Activated CD4-positive, alpha-beta memory T cell treated with anti-CD3 and anti-CD28 coated beads, Interleukin-2, amount 10 ng/mL, durations not matched to agents 7 days and 5 days (primary cell): Measurements from ENCODE around the gene WDR90. TPM values are rescaled to one million over a fixed set of nuclear protein-coding genes. Genes with fewer than 3 reads are reported as not detected.
"Not testable (repeated sequence)": the region's sequence is repeated elsewhere in the genome, so short reads cannot be mapped to it uniquely, and the experiment has no call there.

Source experiments
- CTCF ChIA-PET: fragments of 350-600 bp; sonication (Branson Sonifier 250); formaldehyde crosslinking; loops from one replicate; lab custom pipeline; 2021; ENCODE audit warnings: antibody characterized with exemption, inconsistent platforms; lab: Charles Lee
- POLR2A ChIA-PET: fragments of 350-600 bp; sonication (Branson Sonifier 250); formaldehyde crosslinking; loops from one replicate; lab custom pipeline; 2021; ENCODE audit warnings: antibody characterized with exemption; lab: Charles Lee
- DNase-seq: peaks from one replicate; pipeline ENCODE4 v3.0.0-alpha.2; 2020
- H3K27ac Mint-ChIP-seq: one replicate; pipeline ENCODE4 v1.8.0; 2021; ENCODE audit warnings: mild to moderate bottlenecking, mixed read lengths
- H3K27me3 Mint-ChIP-seq: one replicate; pipeline ENCODE4 v1.8.0; 2021; ENCODE audit warnings: mixed read lengths
- H3K36me3 Mint-ChIP-seq: one replicate; pipeline ENCODE4 v1.8.0; 2021; ENCODE audit warnings: low read depth, mixed read lengths
- H3K4me1 Mint-ChIP-seq: one replicate; pipeline ENCODE4 v1.8.0; 2021; ENCODE audit warnings: mixed read lengths
- H3K4me3 Mint-ChIP-seq: one replicate; pipeline ENCODE4 v1.8.0; 2021; ENCODE audit warnings: mild to moderate bottlenecking, mixed read lengths
- H3K9me3 Mint-ChIP-seq: one replicate; pipeline ENCODE4 v1.8.0; 2021; ENCODE audit warnings: mixed read lengths
- total RNA-seq, 2 experiments: library from RNA; stranded (reverse); gene quantifications; one replicate each; pipeline ENCODE4 v1.2.3, GENCODE V29; 2021

WDR90 gene
- total RNA-seq, 2 experiments from 2014 or later: 58.0 to 58.4 TPM

GRCh38 chr16:706189-707061 is 57.3 kb downstream of the WDR90 start:
- ChIA-PET POLR2A (interaction anchor here (1.1 kb wide), 1 partner anchor 38 kb away, joined by 4 read pairs; the partner anchor contains the start of gene RHOT2), CTCF (interaction anchor here (1.3 to 1.4 kb wide), 2 partner anchors 10 to 30 kb away, joined by 3 read pairs; no protein-coding TSS in a partner anchor)
- Mint-ChIP-seq H3K27ac (no peak overlapping the region), H3K36me3 (no peaks in the 10 kb centered on the region), H3K27me3 (peaks cover 52% of the 10 kb centered on the region), H3K4me1 (no peaks in the 10 kb centered on the region), H3K9me3 (no peaks in the 10 kb centered on the region), H3K4me3 (no peak overlapping the region)
- no peak for DNase-seq

GRCh38 chr16:707062-707538 is 57.9 kb downstream of the WDR90 start:
- Mint-ChIP-seq H3K27ac (no peak overlapping the region), H3K4me1 (no peaks in the 10 kb centered on the region), H3K9me3 (no peaks in the 10 kb centered on the region), H3K27me3 (peaks cover 46% of the 10 kb centered on the region), H3K36me3 (no peaks in the 10 kb centered on the region), H3K4me3 (no peak overlapping the region)
- no peak for DNase-seq
- ChIA-PET CTCF (interaction anchor here (1.3 to 1.4 kb wide), 2 partner anchors 9 to 29 kb away, joined by 3 read pairs; no protein-coding TSS in a partner anchor), POLR2A (interaction anchor here (1.1 to 1.8 kb wide), 2 partner anchors 11 to 39 kb away, joined by 4 to 9 read pairs; partner anchors contain the start of gene RHOT2)

- POLR2A ChIA-PET: interaction anchor here (1.1 to 1.8 kb wide), 2 partner anchors 12 to 40 kb away, joined by 4 to 9 read pairs; partner anchors contain the start of gene RHOT2
- DNase-seq: no peak
- Mint-ChIP-seq H3K9me3 (no peaks in the 10 kb centered on the region), H3K27me3 (peaks cover 41% of the 10 kb centered on the region), H3K27ac (no peak overlapping the region), H3K4me1 (peaks cover 3% of the 10 kb centered on the region), H3K36me3 (no peaks in the 10 kb centered on the region), H3K4me3 (no peak overlapping the region)
- CTCF ChIA-PET: no interaction called here
Measured at GRCh38 chr16:708019-708418, 58.9 kb downstream of the WDR90 start.

- H3K4me3 Mint-ChIP-seq: no peak overlapping the region
- H3K36me3 Mint-ChIP-seq: no peaks in the 10 kb centered on the region
- peaks cover 3% of the 10 kb centered on the region for H3K4me1 Mint-ChIP-seq
- H3K27me3 Mint-ChIP-seq: peaks cover 39% of the 10 kb centered on the region
- ChIA-PET POLR2A (interaction anchor here (1.1 to 1.8 kb wide), 2 partner anchors 13 to 18 kb away, joined by 3 to 9 read pairs; partner anchors contain the start of gene HAGHL), CTCF (interaction anchor here (1.0 kb wide), 1 partner anchor 349 kb away, joined by 4 read pairs; no protein-coding TSS in a partner anchor)
- DNase-seq: no peak
- H3K27ac Mint-ChIP-seq: no peak overlapping the region
- H3K9me3 Mint-ChIP-seq: no peaks in the 10 kb centered on the region
Measured at GRCh38 chr16:708959-709358, 59.8 kb downstream of the WDR90 start.

GRCh38 chr16:709566-710499 is 60.7 kb downstream of the WDR90 start:
- no peak for DNase-seq
- no peak overlapping the region for H3K4me3 Mint-ChIP-seq
- peaks cover 37% of the 10 kb centered on the region for H3K27me3 Mint-ChIP-seq

GRCh38 chr16:710500-711075 is 61.4 kb downstream of the WDR90 start:
- no peak for DNase-seq
- ChIA-PET POLR2A (no interaction called here), CTCF (interaction anchor here (0.5 to 1.9 kb wide), 8 partner anchors 9 to 78 kb away, joined by 3 to 10 read pairs (median 4); partner anchors contain the start of genes ANTKMT, CHTF18, CIAO3 and RPUSD1)
- no peak overlapping the region for H3K4me3 Mint-ChIP-seq
- no peaks in the 10 kb centered on the region for H3K36me3 Mint-ChIP-seq
- H3K9me3 Mint-ChIP-seq: no peaks in the 10 kb centered on the region
- H3K27ac Mint-ChIP-seq: no peak overlapping the region
- peaks cover 3% of the 10 kb centered on the region for H3K4me1 Mint-ChIP-seq
- peaks cover 37% of the 10 kb centered on the region for H3K27me3 Mint-ChIP-seq

More at GRCh38 chr16:709566-710499, 60.7 kb downstream of the WDR90 start:
- Mint-ChIP-seq H3K36me3 (no peaks in the 10 kb centered on the region), H3K4me1 (peaks cover 3% of the 10 kb centered on the region), H3K27ac (no peak overlapping the region), H3K9me3 (no peaks in the 10 kb centered on the region)
- ChIA-PET POLR2A (interaction anchor here (1.1 kb wide), 1 partner anchor 18 kb away, joined by 3 read pairs; the partner anchor contains the start of gene HAGHL), CTCF (interaction anchor here (0.5 to 1.5 kb wide), 8 partner anchors 10 to 348 kb away, joined by 3 to 5 read pairs (median 4); partner anchors contain the start of genes ANTKMT, CHTF18 and RPUSD1)

- Mint-ChIP-seq H3K4me1 (peaks cover 4% of the 10 kb centered on the region), H3K27ac (no peak overlapping the region), H3K9me3 (no peaks in the 10 kb centered on the region), H3K27me3 (peaks cover 41% of the 10 kb centered on the region), H3K4me3 (no peak overlapping the region), H3K36me3 (no peaks in the 10 kb centered on the region)
- ChIA-PET POLR2A (no interaction called here), CTCF (interaction anchor here (1.1 to 1.9 kb wide), 4 partner anchors 12 to 77 kb away, joined by 3 to 10 read pairs (median 4); partner anchors contain the start of genes CHTF18, CIAO3 and RPUSD1)
- DNase-seq: no peak
Measured at GRCh38 chr16:711084-711483, 61.9 kb downstream of the WDR90 start.

GRCh38 chr16:711548-712320 is 62.6 kb downstream of the WDR90 start:
- peaks cover 39% of the 10 kb centered on the region for H3K27me3 Mint-ChIP-seq
- no peaks in the 10 kb centered on the region for H3K9me3 Mint-ChIP-seq
- ChIA-PET CTCF (interaction anchor here (0.7 to 2.6 kb wide), 16 partner anchors 8 to 391 kb away, joined by 3 to 23 read pairs (median 5); partner anchors contain the start of genes ANTKMT, CCDC78, CHTF18 and CIAO3), POLR2A (no interaction called here)
- no peak overlapping the region for H3K4me3 Mint-ChIP-seq
- H3K27ac Mint-ChIP-seq: no peak overlapping the region
- peaks cover 4% of the 10 kb centered on the region for H3K4me1 Mint-ChIP-seq
- no peaks in the 10 kb centered on the region for H3K36me3 Mint-ChIP-seq
- peak; percentile 81 for DNase-seq

- ChIA-PET POLR2A (interaction anchor here (0.6 kb wide), 1 partner anchor 326 kb away, joined by 3 read pairs; no protein-coding TSS in a partner anchor), CTCF (interaction anchor here (0.7 to 2.6 kb wide), 15 partner anchors 9 to 390 kb away, joined by 3 to 23 read pairs (median 6); partner anchors contain the start of genes CCDC78, CHTF18, CIAO3 and HAGHL)
- H3K4me1 Mint-ChIP-seq, H3K36me3 Mint-ChIP-seq, H3K9me3 Mint-ChIP-seq, H3K4me3 Mint-ChIP-seq, H3K27ac Mint-ChIP-seq: not testable (repeated sequence)
- DNase-seq: peak; percentile 59
- peaks cover 31% of the 10 kb centered on the region for H3K27me3 Mint-ChIP-seq
Measured at GRCh38 chr16:712740-713250, 63.6 kb downstream of the WDR90 start.

- ChIA-PET POLR2A (no interaction called here), CTCF (interaction anchor here (2.5 to 2.6 kb wide), 2 partner anchors 19 to 72 kb away, joined by 10 to 23 read pairs; no protein-coding TSS in a partner anchor)
- Mint-ChIP-seq H3K27ac (no peak overlapping the region), H3K4me3 (no peak overlapping the region), H3K4me1 (peaks cover 6% of the 10 kb centered on the region), H3K27me3 (peaks cover 22% of the 10 kb centered on the region), H3K9me3 (no peaks in the 10 kb centered on the region), H3K36me3 (no peaks in the 10 kb centered on the region)
- DNase-seq: no peak
Measured at GRCh38 chr16:714079-714478, 64.9 kb downstream of the WDR90 start.
